Epithelial cell of esophagus (primary cell): Measurements from ENCODE around the gene ZNF580.

Experiments used
- DNase-seq: peaks from one replicate; pipeline ENCODE4 v3.0.0; 2010; ENCODE audit warnings: low read depth
- H3K4me3 ChIP-seq: 2 replicates; pipeline ENCODE4 v1.5.1; 2011; ENCODE audit warnings: mild to moderate bottlenecking, low read length, control low read depth
- CTCF ChIP-seq: IDR thresholded peaks from 2 replicates; pipeline ENCODE4 v1.5.1; 2011; ENCODE audit warnings: low read depth, mild to moderate bottlenecking, low read length, control low read depth, inconsistent platforms; ENCODE audit not compliant: insufficient read depth; ENCODE audit errors: missing control alignments

Gene ZNF580

GRCh38 chr19:55624109-55625003, 16.4 kb upstream of the ZNF580 start, which contains the start of gene ZNF784:
Gene ZNF784 (minus strand): TSS chr19:55624566. CDS start chr19:55624561, 5 bp downstream.
- peak; percentile 92 for DNase-seq
- peak within 1 kb of the TSS; percentile 62 for H3K4me3 ChIP-seq
- no peak for TF ChIP-seq CTCF

- DNase-seq, result no peak
- no peak for TF ChIP-seq CTCF
- H3K4me3 ChIP-seq, result peak overlapping the region; percentile 62
Measured at GRCh38 chr19:55625004-55625326, 15.8 kb upstream of the ZNF580 start.

- no peak overlapping the region for H3K4me3 ChIP-seq
- no peak for DNase-seq
- TF ChIP-seq CTCF, result no peak
Measured at GRCh38 chr19:55626350-55626749, 14.5 kb upstream of the ZNF580 start.

- peak; percentile 98 for DNase-seq
- no peak overlapping the region for H3K4me3 ChIP-seq
- TF ChIP-seq CTCF, result peak; percentile 88
Measured at GRCh38 chr19:55632463-55632834, 8.4 kb upstream of the ZNF580 start.

GRCh38 chr19:55633861-55634260, 6.9 kb upstream of the ZNF580 start:
- no peak for TF ChIP-seq CTCF
- no peak overlapping the region for H3K4me3 ChIP-seq
- no peak for DNase-seq

- no peak for DNase-seq
- no peak for TF ChIP-seq CTCF
- H3K4me3 ChIP-seq, result peak overlapping the region; percentile 100
Measured at GRCh38 chr19:55635334-55635717, 5.5 kb upstream of the ZNF580 start.
